HepG2 (cell line): ENCODE measurements around the gene ELP2. TPM values are rescaled to one million over a fixed set of nuclear protein-coding genes. Genes with fewer than 3 reads are reported as not detected.
A peak's percentile ranks its signal among the peaks of the same experiment; 100 is the strongest.

Experiments
- CENPT ChIP-seq: sonication (generic); formaldehyde crosslinking; IDR thresholded peaks from 2 replicates; pipeline ENCODE4 v1.8.0; 2022; ENCODE audit warnings: low read depth, mild to moderate bottlenecking, moderate library complexity, missing genetic modification reagents
- FOSL1 ChIP-seq: sonication (generic); formaldehyde crosslinking; IDR thresholded peaks from 2 replicates; pipeline ENCODE4 v1.9.0; 2021; ENCODE audit warnings: missing genetic modification reagents, borderline replicate concordance
- FOXO1 ChIP-seq: sonication (generic); formaldehyde crosslinking; IDR thresholded peaks from 2 replicates; pipeline ENCODE4 v1.4.0; 2020; ENCODE audit warnings: missing genetic modification reagents
- KAT8 ChIP-seq: IDR thresholded peaks from 2 replicates; pipeline ENCODE4 v1.6.1; 2016; ENCODE audit warnings: missing genetic modification reagents, missing compliant biosample characterization
- MBD4 ChIP-seq: IDR thresholded peaks from 2 replicates; pipeline ENCODE4 v1.6.1; 2012; ENCODE audit warnings: low read length, inconsistent platforms, borderline replicate concordance
- MTF1 ChIP-seq: sonication (generic); formaldehyde crosslinking; IDR thresholded peaks from 2 replicates; pipeline ENCODE4 v1.5.0; 2020; ENCODE audit warnings: missing genetic modification reagents
- NAIF1 ChIP-seq: sonication (generic); formaldehyde crosslinking; IDR thresholded peaks from 2 replicates; pipeline ENCODE4 v1.5.0; 2020; ENCODE audit warnings: mild to moderate bottlenecking, missing genetic modification reagents, borderline replicate concordance
- ONECUT2 ChIP-seq: sonication (generic); formaldehyde crosslinking; IDR thresholded peaks from 2 replicates; pipeline ENCODE4 v1.4.0; 2020; ENCODE audit warnings: missing genetic modification reagents
- RCOR2 ChIP-seq: IDR thresholded peaks from 2 replicates; pipeline ENCODE4 v1.6.1; 2016; ENCODE audit warnings: missing biosample characterization, missing genetic modification reagents
- WIZ ChIP-seq: sonication (generic); formaldehyde crosslinking; IDR thresholded peaks from 2 replicates; pipeline ENCODE4 v1.5.1; 2020; ENCODE audit warnings: mild to moderate bottlenecking, missing genetic modification reagents
- ZFAT ChIP-seq: sonication (generic); formaldehyde crosslinking; conservative IDR thresholded peaks from 2 replicates; pipeline ENCODE4 v1.8.1; 2023; ENCODE audit warnings: missing genetic modification reagents, inconsistent platforms
- ZFYVE20 ChIP-seq: sonication (generic); formaldehyde crosslinking; IDR thresholded peaks from 2 replicates; pipeline ENCODE4 v1.8.0; 2023; ENCODE audit warnings: low read depth, mild to moderate bottlenecking, moderate library complexity, missing genetic modification reagents, borderline replicate concordance
- ZNF101 ChIP-seq: sonication (generic); formaldehyde crosslinking; IDR thresholded peaks from 2 replicates; pipeline ENCODE4 v1.4.0; 2020; ENCODE audit warnings: mild to moderate bottlenecking, low read depth, missing genetic modification reagents, borderline replicate concordance
- ZNF296 ChIP-seq: sonication (generic); formaldehyde crosslinking; conservative IDR thresholded peaks from 2 replicates; pipeline ENCODE4 v1.5.0; 2020; ENCODE audit warnings: mild to moderate bottlenecking, missing genetic modification reagents
- ZNF543 ChIP-seq: sonication (generic); formaldehyde crosslinking; IDR thresholded peaks from 2 replicates; pipeline ENCODE4 v1.4.0; 2020; ENCODE audit warnings: mild to moderate bottlenecking, missing genetic modification reagents
- ZNF549 ChIP-seq: sonication (generic); formaldehyde crosslinking; IDR thresholded peaks from 2 replicates; pipeline ENCODE4 v1.5.0; 2020; ENCODE audit warnings: missing genetic modification reagents
- ZNF749 ChIP-seq: sonication (generic); formaldehyde crosslinking; IDR thresholded peaks from 2 replicates; pipeline ENCODE4 v1.8.0; 2022; ENCODE audit warnings: mild to moderate bottlenecking, missing genetic modification reagents, moderate library complexity, borderline replicate concordance
- polyA plus RNA-seq, 8 experiments: library from polyadenylated mRNA; depleted of rRNA in 3 of 8; stranded (reverse) in 7 of 8; unstranded in 1 of 8; fragments of >200 nt; fragmentation: Illumina TruSeq in 4 of 8; extraction: Trizol in 4 of 8; gene quantifications; 2 replicates each; pipeline versions ENCODE4 v1.2.1 to v1.2.3, GENCODE V29; 2011 to 2016; ENCODE audit warnings: low read depth in 4 of 8, missing spikeins in 1 of 8, mixed read lengths in 1 of 8; ENCODE audit not compliant: insufficient read depth in 1 of 8
- total RNA-seq, 5 experiments: library from RNA; depleted of rRNA; stranded (reverse); fragments of >200 nt; fragmentation: Illumina TruSeq; extraction: Trizol; gene quantifications; 2 replicates each; pipeline ENCODE4 v1.2.3, GENCODE V29; 2016; ENCODE audit warnings: low read depth in 1 of 5
- TF ChIP-seq, protein P1 (sequence below): sonication (generic); formaldehyde crosslinking; IDR thresholded peaks from 2 replicates; pipeline ENCODE4 v1.9.0; 2021; ENCODE audit warnings: missing genetic modification reagents, borderline replicate concordance
- TF ChIP-seq, protein P2 (sequence below): sonication (generic); formaldehyde crosslinking; IDR thresholded peaks from 2 replicates; pipeline ENCODE4 v1.5.0; 2020; ENCODE audit warnings: mild to moderate bottlenecking, missing genetic modification reagents
- TF ChIP-seq, protein P3 (sequence below): sonication (generic); formaldehyde crosslinking; IDR thresholded peaks from 2 replicates; pipeline ENCODE4 v1.4.0; 2020; ENCODE audit warnings: missing genetic modification reagents
- TF ChIP-seq, protein P4 (sequence below): IDR thresholded peaks from 2 replicates; pipeline ENCODE4 v1.6.1; 2016; ENCODE audit warnings: low read depth

ELP2 gene
- total and polyA plus RNA-seq, 2 of the 13 experiments (the other 11 are each of a cell fraction or from before 2014, with no cell fraction given) = 98.7 to 100 TPM

DNA sequence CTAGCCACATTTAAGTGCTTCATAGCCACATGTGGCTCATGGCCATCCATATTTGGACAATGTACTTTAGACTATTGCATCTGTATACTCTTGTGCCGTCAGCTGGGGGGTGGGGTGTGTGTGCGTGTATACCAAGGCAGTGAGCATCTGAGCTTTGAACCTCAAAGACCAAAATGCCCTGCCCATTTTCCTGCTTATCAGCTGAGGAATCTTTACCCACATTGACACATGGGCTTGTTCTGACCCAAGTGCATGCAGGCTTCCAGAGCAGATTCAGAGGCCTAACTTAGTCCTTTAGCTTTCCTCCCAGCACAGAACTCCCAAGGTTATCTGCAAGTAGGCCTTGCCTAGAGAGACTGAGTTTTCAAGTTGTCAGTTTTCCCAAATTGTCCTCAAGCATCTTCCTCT lies 46.5 kb downstream of the ELP2 start (continued):
- TF ChIP-seq ZFYVE20 (CRISPR knock-in tag) (no peak), CENPT (no peak), RCOR2 (CRISPR knock-in tag) (peak; percentile 71; the same call in 1 of the 2 replicates), NAIF1 (CRISPR knock-in tag) (no peak), ONECUT2 (CRISPR knock-in tag) (peak; percentile 40; the same call in 1 of the 2 replicates), ZNF296 (CRISPR knock-in tag) (no peak), FOXO1 (CRISPR knock-in tag) (peak; percentile 88), ZFAT (CRISPR knock-in tag) (no peak), FOSL1 (CRISPR knock-in tag) (no peak), ZNF101 (CRISPR knock-in tag) (no peak), ZNF543 (CRISPR knock-in tag) (peak; percentile 93; the same call in 1 of the 2 replicates), MTF1 (CRISPR knock-in tag) (no peak), KAT8 (CRISPR knock-in tag) (peak; percentile 87), ZNF549 (CRISPR knock-in tag) (no peak), ZNF749 (CRISPR knock-in tag) (no peak; the same call in 1 of the 2 replicates), MBD4 (peak; percentile 75; the same call in 1 of the 2 replicates), WIZ (CRISPR knock-in tag) (peak; percentile 42; the same call in 1 of the 2 replicates)
- TF ChIP-seq, protein P1, sequence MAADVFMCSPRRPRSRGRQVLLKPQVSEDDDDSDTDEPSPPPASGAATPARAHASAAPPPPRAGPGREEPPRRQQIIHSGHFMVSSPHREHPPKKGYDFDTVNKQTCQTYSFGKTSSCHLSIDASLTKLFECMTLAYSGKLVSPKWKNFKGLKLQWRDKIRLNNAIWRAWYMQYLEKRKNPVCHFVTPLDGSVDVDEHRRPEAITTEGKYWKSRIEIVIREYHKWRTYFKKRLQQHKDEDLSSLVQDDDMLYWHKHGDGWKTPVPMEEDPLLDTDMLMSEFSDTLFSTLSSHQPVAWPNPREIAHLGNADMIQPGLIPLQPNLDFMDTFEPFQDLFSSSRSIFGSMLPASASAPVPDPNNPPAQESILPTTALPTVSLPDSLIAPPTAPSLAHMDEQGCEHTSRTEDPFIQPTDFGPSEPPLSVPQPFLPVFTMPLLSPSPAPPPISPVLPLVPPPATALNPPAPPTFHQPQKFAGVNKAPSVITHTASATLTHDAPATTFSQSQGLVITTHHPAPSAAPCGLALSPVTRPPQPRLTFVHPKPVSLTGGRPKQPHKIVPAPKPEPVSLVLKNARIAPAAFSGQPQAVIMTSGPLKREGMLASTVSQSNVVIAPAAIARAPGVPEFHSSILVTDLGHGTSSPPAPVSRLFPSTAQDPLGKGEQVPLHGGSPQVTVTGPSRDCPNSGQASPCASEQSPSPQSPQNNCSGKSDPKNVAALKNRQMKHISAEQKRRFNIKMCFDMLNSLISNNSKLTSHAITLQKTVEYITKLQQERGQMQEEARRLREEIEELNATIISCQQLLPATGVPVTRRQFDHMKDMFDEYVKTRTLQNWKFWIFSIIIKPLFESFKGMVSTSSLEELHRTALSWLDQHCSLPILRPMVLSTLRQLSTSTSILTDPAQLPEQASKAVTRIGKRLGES (CRISPR knock-in tag) = no peak
- TF ChIP-seq, protein P2, sequence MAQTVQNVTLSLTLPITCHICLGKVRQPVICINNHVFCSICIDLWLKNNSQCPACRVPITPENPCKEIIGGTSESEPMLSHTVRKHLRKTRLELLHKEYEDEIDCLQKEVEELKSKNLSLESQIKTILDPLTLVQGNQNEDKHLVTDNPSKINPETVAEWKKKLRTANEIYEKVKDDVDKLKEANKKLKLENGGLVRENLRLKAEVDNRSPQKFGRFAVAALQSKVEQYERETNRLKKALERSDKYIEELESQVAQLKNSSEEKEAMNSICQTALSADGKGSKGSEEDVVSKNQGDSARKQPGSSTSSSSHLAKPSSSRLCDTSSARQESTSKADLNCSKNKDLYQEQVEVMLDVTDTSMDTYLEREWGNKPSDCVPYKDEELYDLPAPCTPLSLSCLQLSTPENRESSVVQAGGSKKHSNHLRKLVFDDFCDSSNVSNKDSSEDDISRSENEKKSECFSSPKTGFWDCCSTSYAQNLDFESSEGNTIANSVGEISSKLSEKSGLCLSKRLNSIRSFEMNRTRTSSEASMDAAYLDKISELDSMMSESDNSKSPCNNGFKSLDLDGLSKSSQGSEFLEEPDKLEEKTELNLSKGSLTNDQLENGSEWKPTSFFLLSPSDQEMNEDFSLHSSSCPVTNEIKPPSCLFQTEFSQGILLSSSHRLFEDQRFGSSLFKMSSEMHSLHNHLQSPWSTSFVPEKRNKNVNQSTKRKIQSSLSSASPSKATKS = no peak
- TF ChIP-seq, protein P3, sequence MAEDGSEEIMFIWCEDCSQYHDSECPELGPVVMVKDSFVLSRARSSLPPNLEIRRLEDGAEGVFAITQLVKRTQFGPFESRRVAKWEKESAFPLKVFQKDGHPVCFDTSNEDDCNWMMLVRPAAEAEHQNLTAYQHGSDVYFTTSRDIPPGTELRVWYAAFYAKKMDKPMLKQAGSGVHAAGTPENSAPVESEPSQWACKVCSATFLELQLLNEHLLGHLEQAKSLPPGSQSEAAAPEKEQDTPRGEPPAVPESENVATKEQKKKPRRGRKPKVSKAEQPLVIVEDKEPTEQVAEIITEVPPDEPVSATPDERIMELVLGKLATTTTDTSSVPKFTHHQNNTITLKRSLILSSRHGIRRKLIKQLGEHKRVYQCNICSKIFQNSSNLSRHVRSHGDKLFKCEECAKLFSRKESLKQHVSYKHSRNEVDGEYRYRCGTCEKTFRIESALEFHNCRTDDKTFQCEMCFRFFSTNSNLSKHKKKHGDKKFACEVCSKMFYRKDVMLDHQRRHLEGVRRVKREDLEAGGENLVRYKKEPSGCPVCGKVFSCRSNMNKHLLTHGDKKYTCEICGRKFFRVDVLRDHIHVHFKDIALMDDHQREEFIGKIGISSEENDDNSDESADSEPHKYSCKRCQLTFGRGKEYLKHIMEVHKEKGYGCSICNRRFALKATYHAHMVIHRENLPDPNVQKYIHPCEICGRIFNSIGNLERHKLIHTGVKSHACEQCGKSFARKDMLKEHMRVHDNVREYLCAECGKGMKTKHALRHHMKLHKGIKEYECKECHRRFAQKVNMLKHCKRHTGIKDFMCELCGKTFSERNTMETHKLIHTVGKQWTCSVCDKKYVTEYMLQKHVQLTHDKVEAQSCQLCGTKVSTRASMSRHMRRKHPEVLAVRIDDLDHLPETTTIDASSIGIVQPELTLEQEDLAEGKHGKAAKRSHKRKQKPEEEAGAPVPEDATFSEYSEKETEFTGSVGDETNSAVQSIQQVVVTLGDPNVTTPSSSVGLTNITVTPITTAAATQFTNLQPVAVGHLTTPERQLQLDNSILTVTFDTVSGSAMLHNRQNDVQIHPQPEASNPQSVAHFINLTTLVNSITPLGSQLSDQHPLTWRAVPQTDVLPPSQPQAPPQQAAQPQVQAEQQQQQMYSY (CRISPR knock-in tag) = peak; percentile 45; the same call in 1 of the 2 replicates
- TF ChIP-seq, protein P4, sequence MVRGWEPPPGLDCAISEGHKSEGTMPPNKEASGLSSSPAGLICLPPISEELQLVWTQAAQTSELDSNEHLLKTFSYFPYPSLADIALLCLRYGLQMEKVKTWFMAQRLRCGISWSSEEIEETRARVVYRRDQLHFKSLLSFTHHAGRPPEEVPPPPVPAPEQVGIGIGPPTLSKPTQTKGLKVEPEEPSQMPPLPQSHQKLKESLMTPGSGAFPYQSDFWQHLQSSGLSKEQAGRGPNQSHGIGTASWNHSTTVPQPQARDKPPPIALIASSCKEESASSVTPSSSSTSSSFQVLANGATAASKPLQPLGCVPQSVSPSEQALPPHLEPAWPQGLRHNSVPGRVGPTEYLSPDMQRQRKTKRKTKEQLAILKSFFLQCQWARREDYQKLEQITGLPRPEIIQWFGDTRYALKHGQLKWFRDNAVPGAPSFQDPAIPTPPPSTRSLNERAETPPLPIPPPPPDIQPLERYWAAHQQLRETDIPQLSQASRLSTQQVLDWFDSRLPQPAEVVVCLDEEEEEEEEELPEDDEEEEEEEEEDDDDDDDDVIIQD (CRISPR knock-in tag) = peak; percentile 75; the same call in 1 of the 2 replicates
